GM21528 (cell line): Measurements from ENCODE around the gene ODC1.

Experiments used
- ATAC-seq: cut with Tn5 transposase; IDR thresholded peaks from one replicate; pipeline ENCODE4 v1.9.1; 2021; ENCODE audit warnings: mild to moderate bottlenecking, moderate library complexity; ENCODE audit not compliant: unreplicated experiment, low FRiP score

Gene ODC1

DNA sequence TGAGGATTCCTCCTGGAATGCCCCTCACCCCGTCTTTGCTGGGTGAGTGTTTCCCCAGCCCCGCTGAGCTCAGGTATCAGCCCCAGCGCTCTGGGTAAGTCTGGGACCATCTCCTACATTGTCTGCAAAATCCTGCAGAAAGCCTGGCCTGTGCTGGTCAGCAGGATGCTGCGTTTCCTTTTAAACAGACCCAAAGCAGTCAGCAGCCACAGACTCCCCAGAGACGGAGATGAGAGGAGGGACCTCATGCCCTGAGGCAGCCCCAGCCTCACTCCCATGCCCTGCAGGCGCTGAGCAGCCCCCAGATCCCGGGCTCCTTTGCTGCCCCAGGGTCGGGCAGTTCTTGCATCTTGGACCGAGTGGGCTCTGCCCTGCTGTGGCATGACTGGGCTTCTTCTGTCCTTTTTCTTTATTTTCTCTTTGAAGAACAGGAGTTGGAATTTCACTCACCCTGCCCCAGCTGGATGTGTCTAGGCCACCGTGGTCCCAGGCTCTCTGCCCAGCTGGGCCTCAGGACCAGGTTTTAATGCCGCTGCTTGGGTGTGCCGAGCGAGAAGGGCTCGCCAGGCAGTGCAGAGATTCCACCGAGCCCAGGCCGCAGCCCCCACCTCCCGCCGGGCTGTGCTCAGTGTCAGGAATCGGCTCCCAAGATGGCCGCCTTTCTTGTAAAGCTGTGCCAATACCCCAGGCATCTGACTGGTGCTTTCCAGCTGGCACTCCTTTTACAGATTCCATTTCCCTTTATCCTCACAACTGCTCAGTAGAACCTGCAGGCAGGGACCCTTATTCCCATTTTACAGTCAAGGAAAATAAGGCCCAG, 43.6 kb downstream of the ODC1 start:
- no peak for ATAC-seq

DNA sequence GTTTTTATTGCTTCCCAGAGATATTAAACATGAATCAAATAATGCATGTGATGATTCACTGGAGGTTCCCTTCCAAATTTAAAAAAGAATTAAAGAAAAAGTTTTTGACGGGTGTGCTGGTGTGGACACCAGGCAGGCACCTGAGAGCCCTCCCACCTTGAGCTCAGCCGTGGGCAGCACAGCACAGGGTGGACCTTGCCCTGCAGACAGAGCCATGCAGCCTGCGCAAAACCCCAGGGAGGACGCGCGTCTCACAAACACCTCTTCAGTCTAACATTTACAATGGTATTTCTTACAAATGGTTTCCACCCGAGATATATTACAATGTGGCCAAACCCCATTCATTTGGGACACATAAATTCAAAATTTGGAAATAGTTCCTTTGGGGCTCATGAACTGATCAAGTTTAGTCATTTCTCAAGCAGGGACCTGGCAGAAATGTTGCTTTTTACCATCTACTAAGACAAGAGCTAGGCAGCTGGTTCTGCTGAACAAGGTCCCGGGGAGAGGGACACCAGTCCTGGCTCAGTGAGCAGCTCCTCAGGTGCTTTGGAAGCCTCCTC, 45.4 kb downstream of the ODC1 start:
- no peak for ATAC-seq

- ATAC-seq: no peak
Observed at GRCh38 chr2:10402062-10402585, 46.0 kb downstream of the ODC1 start.

GRCh38 chr2:10400978-10401951, 46.9 kb downstream of the ODC1 start:
- no peak for ATAC-seq

GRCh38 chr2:10400568-10400977, 47.6 kb downstream of the ODC1 start:
- no peak for ATAC-seq

- ATAC-seq: no peak
Observed at GRCh38 chr2:10400002-10400401, 48.1 kb downstream of the ODC1 start.

DNA sequence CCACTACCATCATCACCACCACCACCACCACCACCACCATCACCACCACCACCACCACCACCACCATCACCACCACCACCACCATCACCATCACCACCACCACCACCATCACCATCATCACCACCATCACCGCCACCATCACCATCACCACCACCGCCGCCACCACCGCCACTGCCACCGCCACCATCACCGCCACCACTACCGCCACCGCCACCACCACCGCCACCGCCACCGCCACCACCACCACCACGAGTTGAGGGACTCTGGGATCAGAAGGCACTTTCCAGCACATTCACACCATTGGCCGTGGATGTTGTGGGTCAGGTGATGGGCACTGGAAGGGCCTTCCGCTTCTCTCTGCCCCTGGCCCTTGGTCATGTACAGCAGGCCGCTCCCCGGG, 48.8 kb downstream of the ODC1 start:
- ATAC-seq: no peak

GRCh38 chr2:10398496-10398895, 49.6 kb downstream of the ODC1 start:
- ATAC-seq: no peak

DNA sequence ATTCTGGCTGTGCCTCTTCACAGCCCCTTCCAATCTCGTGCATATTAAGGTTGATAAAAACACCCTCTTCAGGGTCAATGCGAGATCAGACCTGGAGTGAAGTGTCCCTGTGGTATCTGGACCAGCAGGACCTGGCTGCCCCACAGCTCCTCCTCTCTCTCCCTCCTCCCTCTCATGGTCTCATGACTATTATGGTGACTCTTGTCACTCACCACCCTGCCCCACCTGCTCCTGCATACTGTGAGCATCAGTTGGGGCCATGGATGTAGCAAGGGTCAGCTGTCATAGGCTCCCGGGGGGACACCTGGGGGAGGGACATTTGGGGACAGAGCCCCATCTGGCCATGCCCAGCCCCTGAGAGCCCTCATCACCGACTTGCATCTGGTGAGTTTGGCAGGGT, 50.2 kb downstream of the ODC1 start:
- no peak for ATAC-seq

GRCh38 chr2:10397297-10397875, 50.7 kb downstream of the ODC1 start:
- no peak for ATAC-seq

GRCh38 chr2:10396464-10396863, 51.7 kb downstream of the ODC1 start:
- no peak for ATAC-seq

DNA sequence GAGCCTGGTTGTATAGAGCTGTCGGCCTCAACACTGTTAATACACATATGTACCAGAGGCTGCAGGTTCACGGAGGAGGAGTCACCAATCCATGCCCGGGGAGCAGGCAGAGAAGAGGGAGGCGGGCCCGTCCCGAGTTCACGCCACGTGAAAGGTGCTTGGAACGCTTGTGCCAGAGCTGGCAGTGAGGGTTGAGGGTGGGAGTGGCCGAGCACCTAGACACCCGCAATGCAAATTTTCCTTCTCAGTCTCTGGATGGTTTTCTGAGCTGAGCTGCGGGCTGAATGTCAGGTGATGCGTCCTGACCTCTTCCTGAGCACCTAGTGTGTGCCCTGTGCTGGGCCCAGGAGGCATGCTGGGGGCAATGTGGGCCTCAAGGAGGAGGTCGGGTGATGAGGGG, 52.2 kb downstream of the ODC1 start:
- no peak for ATAC-seq

GRCh38 chr2:10393640-10393982, 54.5 kb downstream of the ODC1 start:
- ATAC-seq: no peak

DNA sequence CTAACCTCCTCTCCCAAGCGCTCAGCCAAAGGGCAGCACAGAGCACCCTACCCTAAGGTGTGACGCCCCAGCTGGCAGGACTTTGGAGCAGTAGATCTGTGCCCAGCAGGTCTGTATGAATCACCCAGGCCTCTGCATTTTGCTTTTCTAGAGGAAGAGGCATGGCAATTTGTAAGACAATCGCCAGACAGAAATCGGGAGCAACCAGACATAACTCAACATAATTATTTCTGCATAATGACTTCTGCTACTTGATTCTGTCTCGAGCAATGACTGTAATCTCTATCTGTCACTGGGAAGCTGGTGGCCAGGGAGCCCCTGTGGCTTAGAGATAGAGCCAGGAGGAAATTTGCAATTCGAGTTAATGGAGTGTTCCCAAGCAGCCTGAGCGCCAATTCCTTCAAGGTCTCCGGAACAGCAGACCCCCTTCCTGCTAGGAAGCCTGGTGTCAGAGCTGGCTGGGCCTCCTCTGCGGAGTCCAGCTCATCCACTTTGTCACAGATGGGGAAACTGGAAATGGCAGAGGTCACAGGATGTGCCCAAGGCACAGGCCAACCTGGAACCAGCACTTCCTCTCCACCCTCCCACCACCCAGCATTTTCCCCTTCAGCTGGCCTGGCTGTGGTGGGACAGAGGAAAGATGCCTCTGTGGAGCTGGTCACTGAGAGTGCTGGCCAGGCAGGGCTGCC, 55.0 kb downstream of the ODC1 start:
- ATAC-seq: no peak

DNA sequence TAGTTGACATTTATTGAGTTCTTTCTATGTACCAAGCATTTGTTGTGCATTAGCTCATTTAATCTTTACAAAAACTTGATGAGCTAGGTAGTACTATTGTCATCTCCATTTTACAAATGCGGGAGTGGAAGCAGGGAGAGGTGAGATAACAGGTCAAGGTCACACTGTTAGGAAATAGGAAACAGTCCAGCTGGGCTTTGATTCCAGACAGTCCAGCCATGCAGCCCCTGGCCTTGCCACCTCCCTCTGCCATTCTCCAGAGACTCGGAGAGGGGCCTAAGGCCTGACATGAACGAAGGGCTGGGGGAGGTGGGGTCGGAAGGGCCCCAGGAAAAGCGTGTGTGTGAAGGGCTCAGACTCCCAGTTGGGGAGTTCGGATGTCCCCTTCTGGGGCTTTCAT, 55.6 kb downstream of the ODC1 start:
- ATAC-seq: no peak

DNA sequence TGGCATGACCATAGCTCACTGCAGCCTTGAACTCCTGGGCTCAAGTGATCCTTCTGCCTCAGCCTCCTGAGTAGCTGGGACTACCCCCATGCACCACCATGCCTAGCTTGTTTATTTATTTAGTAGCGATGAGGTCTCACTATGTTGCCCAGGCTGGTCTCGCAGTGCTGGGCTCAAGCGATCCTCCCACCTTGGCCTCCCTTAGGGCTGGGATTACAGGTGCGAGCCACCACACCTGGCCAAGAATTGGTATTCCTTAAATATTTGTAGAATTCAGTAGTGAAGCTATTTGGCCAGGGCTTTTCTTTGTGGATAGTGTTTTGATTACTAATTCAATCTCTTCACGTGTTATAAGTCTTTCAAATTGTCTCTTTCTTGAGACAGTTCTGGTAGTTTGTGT, 56.0 kb downstream of the ODC1 start:
- no peak for ATAC-seq

DNA sequence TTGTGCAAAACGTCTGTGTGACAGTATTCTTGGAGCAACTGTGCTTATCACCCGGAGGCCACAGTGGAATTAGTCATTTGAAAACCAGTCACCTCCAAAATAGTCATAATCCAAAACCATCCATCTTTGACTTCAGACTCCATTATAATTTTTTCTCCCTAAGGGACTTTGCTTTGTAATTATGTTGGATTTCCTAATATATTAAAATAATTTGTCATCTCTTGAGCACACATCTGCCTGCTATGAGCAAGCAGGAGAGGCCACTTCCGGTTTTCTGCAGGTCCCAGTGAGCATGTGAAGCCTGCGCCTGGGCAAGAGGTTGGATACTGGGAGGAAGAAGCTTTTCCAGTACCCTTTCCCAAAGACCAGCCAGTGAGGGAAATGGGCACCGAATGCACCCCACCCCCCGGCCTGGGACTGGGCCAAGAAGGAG, 57.7 kb downstream of the ODC1 start:
- no peak for ATAC-seq
